Neural cell (in vitro differentiated cells): Measurements from ENCODE around the gene PKNOX1. TPM values are rescaled to one million over a fixed set of nuclear protein-coding genes. Genes with fewer than 3 reads are reported as not detected.
"Not testable (repeated sequence)": the region's sequence is repeated elsewhere in the genome, so short reads cannot be mapped to it uniquely, and the experiment has no call there.

Experiments used
- H2AFZ ChIP-seq: fragments of 200-600, 300-800 bp; sonication (generic), shearing (Covaris generic); 2 replicates; pipeline ENCODE4 v1.6.0; 2014; ENCODE audit warnings: low read depth, mild to moderate bottlenecking, antibody characterized with exemption, low read length, moderate library complexity
- H3F3A ChIP-seq: fragments of 200-600 bp; shearing (Covaris generic); 2 replicates; pipeline ENCODE4 v1.6.1; 2016; ENCODE audit warnings: mild to moderate bottlenecking, moderate library complexity, mixed read lengths, antibody characterized with exemption, low read length; ENCODE audit not compliant: insufficient read depth, poor library complexity, severe bottlenecking
- H3K27ac ChIP-seq: fragments of 200-600, 300-800 bp; sonication (generic), shearing (Covaris generic); 2 replicates; pipeline ENCODE4 v1.5.1; 2014; ENCODE audit warnings: mild to moderate bottlenecking, low read length, moderate library complexity
- H3K27me3 ChIP-seq: fragments of 300-800, 200-600 bp; sonication (generic), shearing (Covaris generic); 2 replicates; pipeline ENCODE4 v1.6.0; 2014; ENCODE audit warnings: mild to moderate bottlenecking, low read depth, low read length, moderate library complexity; ENCODE audit not compliant: insufficient read depth
- H3K36me3 ChIP-seq: fragments of 300-800, 200-600 bp; sonication (generic), shearing (Covaris generic); 2 replicates; pipeline ENCODE4 v1.5.1; 2014; ENCODE audit warnings: mild to moderate bottlenecking, antibody characterized with exemption, low read length, moderate library complexity; ENCODE audit not compliant: insufficient read depth
- H3K4me2 ChIP-seq: fragments of 300-800, 200-600 bp; sonication (generic), shearing (Covaris generic); 2 replicates; pipeline ENCODE4 v1.6.0; 2014; ENCODE audit warnings: mild to moderate bottlenecking, low read length
- H3K4me3 ChIP-seq: fragments of 300-800, 200-600 bp; sonication (generic), shearing (Covaris generic); 2 replicates; pipeline ENCODE4 v1.5.1; 2014; ENCODE audit warnings: mild to moderate bottlenecking, low read length, moderate library complexity
- H3K79me2 ChIP-seq: fragments of 200-600 bp; shearing (Covaris generic); replicated peaks from 2 replicates; pipeline ENCODE4 v1.6.0; 2014; ENCODE audit warnings: mild to moderate bottlenecking, low read length, moderate library complexity; ENCODE audit not compliant: insufficient read depth
- H3K9ac ChIP-seq: fragments of 300-800, 200-600 bp; sonication (generic), shearing (Covaris generic); 2 replicates; pipeline ENCODE4 v1.6.1; 2016; ENCODE audit warnings: mild to moderate bottlenecking, low read length, mixed read lengths
- H3K9me2 ChIP-seq: fragments of 200-600 bp; shearing (Covaris generic); 2 replicates; pipeline ENCODE4 v1.6.1; 2016; ENCODE audit warnings: mild to moderate bottlenecking, low read length, mixed read lengths; ENCODE audit not compliant: insufficient read depth
- H3K9me3 ChIP-seq: fragments of 200-600, 300-800 bp; sonication (generic), shearing (Covaris generic); 2 replicates; pipeline ENCODE4 v1.6.1; 2016; ENCODE audit warnings: mild to moderate bottlenecking, mixed run types, low read length, moderate library complexity, mixed read lengths
- H4K20me1 ChIP-seq: fragments of 200-600 bp; shearing (Covaris generic); 2 replicates; pipeline ENCODE4 v1.6.1; 2016; ENCODE audit warnings: mild to moderate bottlenecking, mixed run types; ENCODE audit not compliant: insufficient read depth
- CTCF ChIP-seq: fragments of 450-650 bp; IDR thresholded peaks from 2 replicates; pipeline ENCODE4 v1.5.1; 2014; ENCODE audit warnings: antibody characterized with exemption, mild to moderate bottlenecking, moderate library complexity; ENCODE audit not compliant: poor library complexity, severe bottlenecking
- EP300 ChIP-seq: fragments of 450-650 bp; conservative IDR thresholded peaks from 2 replicates; pipeline ENCODE4 v1.6.1; 2014; ENCODE audit warnings: antibody characterized with exemption, mild to moderate bottlenecking, moderate library complexity; ENCODE audit not compliant: poor library complexity, severe bottlenecking
- EZH2 ChIP-seq: fragments of 200-600, 300-800 bp; shearing (Covaris generic), sonication (generic); IDR thresholded peaks from 2 replicates; pipeline ENCODE4 v1.6.1; 2014; ENCODE audit warnings: antibody characterized with exemption, low read length, borderline replicate concordance, mild to moderate bottlenecking; ENCODE audit not compliant: insufficient read depth, poor library complexity, severe bottlenecking
- MXI1 ChIP-seq: fragments of 450-650 bp; conservative IDR thresholded peaks from 2 replicates; pipeline ENCODE4 v1.6.1; 2014; ENCODE audit warnings: antibody characterized with exemption, mild to moderate bottlenecking; ENCODE audit not compliant: poor library complexity, severe bottlenecking
- POLR2AphosphoS5 ChIP-seq: IDR thresholded peaks from 2 replicates; pipeline ENCODE4 v1.6.1; 2012
- RAD21 ChIP-seq: fragments of 450-650 bp; conservative IDR thresholded peaks from 2 replicates; pipeline ENCODE4 v1.6.1; 2014; ENCODE audit warnings: antibody characterized with exemption, mild to moderate bottlenecking, moderate library complexity
- REST ChIP-seq: IDR thresholded peaks from 2 replicates; pipeline ENCODE4 v1.6.1; 2012; ENCODE audit warnings: borderline replicate concordance
- SMC3 ChIP-seq: fragments of 450-650 bp; conservative IDR thresholded peaks from 2 replicates; pipeline ENCODE4 v1.6.1; 2014; ENCODE audit warnings: antibody characterized with exemption, mild to moderate bottlenecking, moderate library complexity; ENCODE audit not compliant: poor library complexity
- TAF1 ChIP-seq: IDR thresholded peaks from 2 replicates; pipeline ENCODE4 v1.6.1; 2012; ENCODE audit warnings: low read depth
- polyA plus RNA-seq: library from polyadenylated mRNA; depleted of rRNA; stranded (reverse); fragments of >200 nt; gene quantifications from 2 replicates; pipeline ENCODE4 v1.2.3, GENCODE V29; 2014

Gene PKNOX1
- polyA plus RNA-seq, 1 donor from 2014 or later: 6.9 TPM

GRCh38 chr21:43034101-43034500, 59.7 kb downstream of the PKNOX1 start:
- no peaks in the 10 kb centered on the region for H4K20me1 ChIP-seq
- no peaks in the 10 kb centered on the region for H3K36me3 ChIP-seq
- H3K79me2 ChIP-seq: no peaks in the 10 kb centered on the region
- H3K27ac ChIP-seq: no peak overlapping the region
- no peak overlapping the region for H3K4me2 ChIP-seq
- H3K27me3 ChIP-seq: no peaks in the 10 kb centered on the region
- H3K9ac ChIP-seq: no peak overlapping the region
- H3K9me2 ChIP-seq: no peaks in the 10 kb centered on the region
- no peaks in the 10 kb centered on the region for H3K9me3 ChIP-seq
- no peak for TF ChIP-seq EZH2
- TF ChIP-seq CTCF: no peak
- TF ChIP-seq REST: no peak
- TF ChIP-seq TAF1: no peak
- no peak for TF ChIP-seq EP300
- H2AFZ ChIP-seq: no peak overlapping the region
- no peaks in the 10 kb centered on the region for H3F3A ChIP-seq
- no peak overlapping the region for H3K4me3 ChIP-seq

- no peak overlapping the region for H2AFZ ChIP-seq
- no peak overlapping the region for H3K4me3 ChIP-seq
- H3K27ac ChIP-seq: no peak overlapping the region
- TF ChIP-seq CTCF: no peak
- no peak for TF ChIP-seq TAF1
- no peak for TF ChIP-seq RAD21
- no peak for TF ChIP-seq SMC3
- no peak for TF ChIP-seq EP300
- no peak for TF ChIP-seq EZH2
- no peak for TF ChIP-seq REST
- TF ChIP-seq MXI1: no peak
- no peak for TF ChIP-seq POLR2AphosphoS5
- no peaks in the 10 kb centered on the region for H3K9me3 ChIP-seq
- no peaks in the 10 kb centered on the region for H3K27me3 ChIP-seq
- no peaks in the 10 kb centered on the region for H4K20me1 ChIP-seq
- H3K36me3 ChIP-seq: no peaks in the 10 kb centered on the region
- no peak overlapping the region for H3K9ac ChIP-seq
- no peaks in the 10 kb centered on the region for H3K79me2 ChIP-seq
- H3K9me2 ChIP-seq: no peaks in the 10 kb centered on the region
- H3K4me2 ChIP-seq: no peak overlapping the region
- H3F3A ChIP-seq: no peaks in the 10 kb centered on the region
Observed at GRCh38 chr21:43034826-43035225, 60.5 kb downstream of the PKNOX1 start.

- H3K9me2 ChIP-seq, H3K4me2 ChIP-seq, H2AFZ ChIP-seq, H4K20me1 ChIP-seq, H3K9me3 ChIP-seq, H3K4me3 ChIP-seq, H3K27ac ChIP-seq, H3K79me2 ChIP-seq, H3K36me3 ChIP-seq, H3F3A ChIP-seq, H3K27me3 ChIP-seq, H3K9ac ChIP-seq: not testable (repeated sequence)
Observed at GRCh38 chr21:43036889-43037288, 62.5 kb downstream of the PKNOX1 start.
